Kidney (tissue), 14 donors: Measurements from ENCODE around the gene SMYD3. TPM values are rescaled to one million over a fixed set of nuclear protein-coding genes. Genes with fewer than 3 reads are reported as not detected.

Source experiments
- DNase-seq, 5 donors: peaks; one replicate each; pipeline ENCODE4 v3.0.0-alpha.2; 2013 to 2020
- FAIRE-seq: peaks from 2 replicates; lab custom pipeline; 2012; peaks lifted over from hg19 to GRCh38; lab: Jason Lieb, UNC
- H3K27ac ChIP-seq, 2 donors: one replicate each; pipeline ENCODE4 v1.7.0; 2013; ENCODE audit warnings: low read depth in 2 of 2, low read length in 2 of 2, inconsistent platforms in 1 of 2
- H3K27me3 ChIP-seq: one replicate; pipeline ENCODE4 v1.7.1; 2013; ENCODE audit warnings: low read length, inconsistent platforms; ENCODE audit not compliant: control insufficient read depth, insufficient read depth
- H3K36me3 ChIP-seq, 3 donors: one replicate each; pipeline versions ENCODE4 v1.7.0 to v1.7.1; 2013; ENCODE audit warnings: low read length in 3 of 3, control low read depth in 1 of 3, inconsistent platforms in 1 of 3; ENCODE audit not compliant: insufficient read depth in 3 of 3, control insufficient read depth in 2 of 3
- H3K4me1 ChIP-seq, 3 donors: one replicate each; pipeline versions ENCODE4 v1.7.0 to v1.7.1; 2013; ENCODE audit warnings: low read length in 3 of 3, inconsistent platforms in 1 of 3, low read depth in 1 of 3; ENCODE audit not compliant: control insufficient read depth in 2 of 3, insufficient read depth in 2 of 3
- H3K4me3 ChIP-seq, 3 donors: one replicate each; pipeline versions ENCODE4 v1.7.0 to v1.8.1; 2013; ENCODE audit warnings: low read length in 3 of 3, control low read depth in 1 of 3, inconsistent platforms in 1 of 3
- H3K9ac ChIP-seq, 3 donors: one replicate each; pipeline versions ENCODE4 v1.7.0 to v1.7.1; 2013; ENCODE audit warnings: low read length in 3 of 3, control low read depth in 1 of 3, inconsistent platforms in 1 of 3
- H3K9me3 ChIP-seq, 3 donors: one replicate each; pipeline versions ENCODE4 v1.7.0 to v1.7.1; 2013; ENCODE audit warnings: low read length in 3 of 3, control low read depth in 1 of 3, inconsistent platforms in 1 of 3; ENCODE audit not compliant: control insufficient read depth in 2 of 3, insufficient read depth in 1 of 3
- CTCF ChIP-seq: IDR thresholded peaks from 3 replicates; pipeline ENCODE4 v1.5.1; 2012; ENCODE audit warnings: mild to moderate bottlenecking, moderate library complexity, borderline replicate concordance; ENCODE audit not compliant: insufficient read depth; ENCODE audit errors: extremely low read depth
- intact Hi-C: fragments of 100-400 bp; cut with DNase I; formaldehyde crosslinking; loops from one replicate; pipeline ENCODE4 v1.11.1; 2022
- polyA plus RNA-seq: library from polyadenylated mRNA; stranded (reverse); fragments of 350-450 nt; fragmentation: Illumina TruSeq; extraction: RNeasy Lipid Tissue Mini Kit (QIAGEN cat#74804); gene quantifications from one replicate; pipeline ENCODE4 v1.2.3, GENCODE V29; 2014; ENCODE audit warnings: low read depth, low replicate concordance; ENCODE audit not compliant: insufficient read depth
- total RNA-seq: library from RNA; stranded (reverse); fragmentation: NEBNext Ultra II Directional; extraction: Animal tissue kit (Norgen Biotek cat#: 25700); gene quantifications from one replicate; pipeline ENCODE4 v1.2.1, GENCODE V29; 2021
- donor health status: control.
- donor health status: control.
- donor health status: control.
- donor health status: control.
- donor health status: control.
- donor health status: DM: yes; HTN: yes; CAD: no.
- donor health status: Normal renal cell carcinoma (clear cell type).

The SMYD3 gene
- total and polyA plus RNA-seq, 2 donors from 2014 or later: 23.3 to 23.9 TPM

DNA sequence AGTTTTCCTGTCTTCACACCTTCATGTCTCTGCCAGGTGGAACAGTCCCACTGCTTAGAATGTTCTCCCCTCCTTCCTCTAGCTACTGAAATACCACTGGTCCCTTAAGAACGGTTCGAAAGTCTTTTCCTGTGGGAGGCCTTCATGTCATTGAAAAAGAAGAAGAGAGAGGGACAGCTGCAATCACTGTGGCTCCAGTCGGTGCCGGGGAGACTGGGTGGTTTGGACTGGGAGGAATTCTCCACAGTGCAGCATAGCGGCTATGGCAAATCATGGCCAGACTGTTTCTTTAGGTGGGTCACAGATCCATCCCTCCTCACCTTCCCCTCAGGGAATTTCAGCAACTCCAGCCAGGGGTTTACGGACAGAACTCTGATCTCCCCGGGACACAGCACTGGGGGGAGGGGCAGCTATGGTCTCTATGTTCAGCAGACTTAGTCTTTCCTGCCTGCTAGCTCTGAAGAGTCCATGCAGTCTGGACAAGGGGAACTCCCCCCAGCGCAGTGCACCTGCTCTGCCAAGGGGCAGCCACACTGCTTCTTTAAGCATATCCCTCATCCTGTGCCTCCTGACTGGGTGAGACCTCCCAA, 567.2 kb downstream of the SMYD3 start:
- H3K27ac ChIP-seq: no peak overlapping the region
- no peak for TF ChIP-seq CTCF
- H3K36me3 ChIP-seq: no peaks in the 10 kb centered on the region
- no peak overlapping the region for H3K4me3 ChIP-seq
- H3K9me3 ChIP-seq: no peaks in the 10 kb centered on the region
- intact Hi-C loops: no loop called here
- FAIRE-seq (no peak), DNase-seq (peak in 1 of 5 donors; percentile 36)
- no peaks in the 10 kb centered on the region for H3K27me3 ChIP-seq
- H3K4me1 ChIP-seq: no peaks in the 10 kb centered on the region
- no peak overlapping the region for H3K9ac ChIP-seq

DNA sequence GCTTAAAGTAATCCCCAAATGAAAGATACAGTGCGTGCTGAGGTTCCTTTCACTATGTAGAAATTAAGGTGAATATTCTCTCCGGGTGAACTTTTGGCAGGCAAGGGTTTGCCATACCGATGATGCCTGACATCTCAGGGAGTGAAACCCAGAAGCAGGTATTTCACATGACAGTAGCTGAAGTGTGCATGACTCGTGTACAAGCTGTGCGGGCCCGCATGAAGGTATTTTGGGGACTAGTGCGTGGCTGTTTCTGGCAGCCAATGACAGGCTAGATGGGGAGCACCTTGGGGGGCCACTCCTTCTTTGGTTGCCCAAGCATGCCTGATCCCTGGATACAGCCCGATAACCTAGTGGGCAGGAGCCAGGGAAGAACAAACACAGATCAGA, 569.0 kb downstream of the SMYD3 start:
- Histone ChIP-seq H3K9me3 (no peaks in the 10 kb centered on the region), H3K4me1 (no peaks in the 10 kb centered on the region), H3K27me3 (no peaks in the 10 kb centered on the region), H3K4me3 (no peak overlapping the region), H3K9ac (no peak overlapping the region), H3K36me3 (no peaks in the 10 kb centered on the region), H3K27ac (no peak overlapping the region)
- no peak for TF ChIP-seq CTCF
- DNase-seq (no peak), FAIRE-seq (no peak)
- intact Hi-C loops: no loop called here

GRCh38 chr1:245937316-245938045, 569.6 kb downstream of the SMYD3 start:
- H3K27me3 ChIP-seq: no peaks in the 10 kb centered on the region
- DNase-seq (no peak), FAIRE-seq (no peak)
- no peaks in the 10 kb centered on the region for H3K36me3 ChIP-seq
- no peaks in the 10 kb centered on the region for H3K9me3 ChIP-seq
- H3K4me3 ChIP-seq: no peak overlapping the region
- no peaks in the 10 kb centered on the region for H3K4me1 ChIP-seq
- intact Hi-C loops: no loop called here
- H3K9ac ChIP-seq: no peak overlapping the region
- TF ChIP-seq CTCF: no peak
- H3K27ac ChIP-seq: no peak overlapping the region

DNA sequence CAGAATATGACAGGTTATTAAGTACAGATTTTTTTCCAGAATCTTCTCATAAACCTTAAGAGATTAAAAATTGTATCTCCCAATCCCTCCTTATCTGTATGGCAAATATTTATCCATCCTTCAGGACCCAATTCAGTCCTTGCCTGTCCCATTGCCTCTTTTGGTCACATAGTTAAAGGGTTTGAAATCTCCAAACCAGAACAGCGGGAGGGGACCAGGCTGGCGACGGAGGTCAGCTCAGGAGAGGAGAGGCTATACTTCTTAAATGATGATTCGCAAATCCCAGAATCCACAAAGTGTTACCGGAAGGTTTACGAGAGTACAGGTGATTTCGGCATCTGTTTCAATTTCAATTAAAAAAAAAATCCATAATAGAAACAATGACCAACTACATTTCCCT, 572.7 kb downstream of the SMYD3 start:
- intact Hi-C loops: no loop called here
- H3K27ac ChIP-seq: no peak overlapping the region
- no peaks in the 10 kb centered on the region for H3K27me3 ChIP-seq
- FAIRE-seq (no peak), DNase-seq (no peak)
- no peaks in the 10 kb centered on the region for H3K4me1 ChIP-seq
- H3K36me3 ChIP-seq: no peaks in the 10 kb centered on the region
- no peak overlapping the region for H3K4me3 ChIP-seq
- H3K9ac ChIP-seq: no peak overlapping the region
- TF ChIP-seq CTCF: no peak
- no peaks in the 10 kb centered on the region for H3K9me3 ChIP-seq
